WTC11 (cell line): Measurements from ENCODE around the gene ASTN2. TPM values are rescaled to one million over a fixed set of nuclear protein-coding genes. Genes with fewer than 3 reads are reported as not detected.

Experiments used
- ATAC-seq: fragments of 200-7000 bp; cut with Tn5 transposase; 2 replicates; pipeline ENCODE4 v1.10.0; 2021; ENCODE audit warnings: mild to moderate bottlenecking, moderate library complexity
- CTCF ChIA-PET: fragments of 300-600 bp; sonication (Branson Sonifier 250); formaldehyde crosslinking; loops from one replicate; lab custom pipeline; 2021; ENCODE audit warnings: antibody characterized with exemption; lab: Charles Lee
- POLR2A ChIA-PET: fragments of 350-600 bp; sonication (Branson Sonifier 250); formaldehyde crosslinking; loops from one replicate; lab custom pipeline; 2021; ENCODE audit warnings: antibody characterized with exemption; lab: Charles Lee
- DNase-seq: peaks from one replicate; pipeline ENCODE4 v3.0.0; 2021; ENCODE audit warnings: low spot score
- H3K27ac Mint-ChIP-seq: 2 replicates; pipeline ENCODE4 v1.8.0; 2021; ENCODE audit warnings: mixed read lengths
- H3K27me3 Mint-ChIP-seq: 2 replicates; pipeline ENCODE4 v1.8.0; 2021; ENCODE audit warnings: low read depth, mild to moderate bottlenecking, moderate library complexity, mixed read lengths
- H3K36me3 Mint-ChIP-seq: 2 replicates; pipeline ENCODE4 v1.8.0; 2021; ENCODE audit warnings: mixed read lengths
- H3K4me1 Mint-ChIP-seq: 2 replicates; pipeline ENCODE4 v1.8.0; 2022; ENCODE audit warnings: mixed read lengths
- H3K4me3 Mint-ChIP-seq: 2 replicates; pipeline ENCODE4 v1.8.0; 2021; ENCODE audit warnings: mild to moderate bottlenecking, moderate library complexity, mixed read lengths
- H3K9me3 Mint-ChIP-seq: 2 replicates; pipeline ENCODE4 v1.8.0; 2021; ENCODE audit warnings: mixed read lengths
- ATF3 ChIP-seq: sonication (generic); formaldehyde crosslinking; conservative IDR thresholded peaks from 2 replicates; pipeline ENCODE4 v1.8.1; 2022; ENCODE audit warnings: mild to moderate bottlenecking, missing genetic modification reagents
- E2F5 ChIP-seq: sonication (generic); formaldehyde crosslinking; IDR thresholded peaks from 2 replicates; pipeline ENCODE4 v1.8.1; 2022; ENCODE audit warnings: mild to moderate bottlenecking, moderate library complexity, missing genetic modification reagents
- ELF4 ChIP-seq: sonication (generic); formaldehyde crosslinking; IDR thresholded peaks from 2 replicates; pipeline ENCODE4 v1.8.1; 2022; ENCODE audit warnings: low read depth, mild to moderate bottlenecking, moderate library complexity, missing genetic modification reagents
- ETV6 ChIP-seq: sonication (generic); formaldehyde crosslinking; IDR thresholded peaks from 2 replicates; pipeline ENCODE4 v1.8.1; 2022; ENCODE audit warnings: mild to moderate bottlenecking, missing genetic modification reagents
- GRHL2 ChIP-seq: fragments of 250-450 bp; sonication (Bioruptor Pico); IDR thresholded peaks from 2 replicates; pipeline ENCODE4 v1.8.0; 2022; ENCODE audit warnings: mild to moderate bottlenecking, moderate library complexity; ENCODE audit not compliant: insufficient replicate concordance, severe bottlenecking
- IRF2 ChIP-seq: sonication (generic); formaldehyde crosslinking; IDR thresholded peaks from 2 replicates; pipeline ENCODE4 v1.8.0; 2022; ENCODE audit warnings: low read depth, missing genetic modification reagents, borderline replicate concordance
- NR2C2 ChIP-seq: sonication (generic); formaldehyde crosslinking; IDR thresholded peaks from 2 replicates; pipeline ENCODE4 v1.8.0; 2022; ENCODE audit warnings: mild to moderate bottlenecking, missing genetic modification reagents
- OVOL2 ChIP-seq: fragments of 250-450 bp; sonication (Bioruptor Pico); IDR thresholded peaks from 2 replicates; pipeline ENCODE4 v1.9.0; 2021; ENCODE audit warnings: mild to moderate bottlenecking, borderline replicate concordance
- PRDM15 ChIP-seq: sonication (generic); formaldehyde crosslinking; IDR thresholded peaks from 2 replicates; pipeline ENCODE4 v1.8.0; 2022; ENCODE audit warnings: missing genetic modification reagents
- USF1 ChIP-seq: sonication (generic); formaldehyde crosslinking; IDR thresholded peaks from 2 replicates; pipeline ENCODE4 v1.8.0; 2022; ENCODE audit warnings: mild to moderate bottlenecking, missing genetic modification reagents
- USF2 ChIP-seq: sonication (generic); formaldehyde crosslinking; IDR thresholded peaks from 2 replicates; pipeline ENCODE4 v1.8.1; 2023; ENCODE audit warnings: mild to moderate bottlenecking, missing genetic modification reagents, moderate library complexity
- ZMAT4 ChIP-seq: fragments of 250-450 bp; sonication (Bioruptor Pico); IDR thresholded peaks from 2 replicates; pipeline ENCODE4 v1.9.0; 2021; ENCODE audit warnings: mild to moderate bottlenecking
- ZNF219 ChIP-seq: sonication (generic); formaldehyde crosslinking; IDR thresholded peaks from 2 replicates; pipeline ENCODE4 v1.8.0; 2023; ENCODE audit warnings: missing genetic modification reagents, mild to moderate bottlenecking, borderline replicate concordance
- ZNF396 ChIP-seq: fragments of 250-450 bp; sonication (Bioruptor Pico); IDR thresholded peaks from 2 replicates; pipeline ENCODE4 v1.8.0; 2021; ENCODE audit warnings: mild to moderate bottlenecking, moderate library complexity, borderline replicate concordance
- total RNA-seq: library from RNA; stranded (reverse); gene quantifications from 3 replicates; pipeline ENCODE4 v1.2.3, GENCODE V29; 2021

ASTN2 gene
- total RNA-seq, 1 experiment from 2014 or later, result 16.2 TPM

GRCh38 chr9:116604251-116604650 lies 810.6 kb downstream of the ASTN2 start (continued):
- TF ChIP-seq OVOL2 (CRISPR knock-in tag), result no peak
- no peak for TF ChIP-seq ZNF219 (CRISPR knock-in tag)
- no peak for TF ChIP-seq E2F5
- no peak for TF ChIP-seq ZMAT4
- no peak for TF ChIP-seq GRHL2
- no peak for TF ChIP-seq ELF4 (CRISPR knock-in tag)

GRCh38 chr9:116599342-116599884 lies 815.4 kb downstream of the ASTN2 start:
- Mint-ChIP-seq H3K36me3 (no peaks in the 10 kb centered on the region), H3K4me3 (no peak overlapping the region), H3K9me3 (no peaks in the 10 kb centered on the region), H3K27ac (no peak overlapping the region), H3K27me3 (no peaks in the 10 kb centered on the region), H3K4me1 (no peaks in the 10 kb centered on the region)
- CTCF ChIA-PET, result interaction anchor here (1.1 to 2.3 kb wide), 2 partner anchors 9 to 10 kb away, joined by 5 read pairs; no protein-coding TSS in a partner anchor
- TF ChIP-seq USF1 (CRISPR knock-in tag), result no peak
- no peak for TF ChIP-seq ZNF396 (CRISPR knock-in tag)
- no peak for TF ChIP-seq ATF3 (CRISPR knock-in tag)
- POLR2A ChIA-PET, result no interaction called here
- DNase-seq, result no peak
- no peak for ATAC-seq

GRCh38 chr9:116596646-116597045 lies 818.2 kb downstream of the ASTN2 start:
- ChIA-PET CTCF (no interaction called here), POLR2A (interaction anchor here (0.5 kb wide), 1 partner anchor 38 kb away, joined by 3 read pairs; no protein-coding TSS in a partner anchor)
- H3K4me3 Mint-ChIP-seq, result no peak overlapping the region

More at GRCh38 chr9:116596646-116597045, 818.2 kb downstream of the ASTN2 start:
- ATAC-seq (no peak), DNase-seq (no peak)
- Mint-ChIP-seq H3K9me3 (no peaks in the 10 kb centered on the region), H3K4me1 (no peaks in the 10 kb centered on the region), H3K36me3 (no peaks in the 10 kb centered on the region), H3K27me3 (no peaks in the 10 kb centered on the region), H3K27ac (no peak overlapping the region)
- TF ChIP-seq PRDM15 (CRISPR knock-in tag), result no peak
- no peak for TF ChIP-seq USF2 (CRISPR knock-in tag)
- TF ChIP-seq NR2C2, result no peak
- TF ChIP-seq ETV6 (CRISPR knock-in tag), result no peak
- TF ChIP-seq ATF3 (CRISPR knock-in tag), result no peak
- TF ChIP-seq IRF2 (CRISPR knock-in tag), result no peak
